Activated T-helper 2 cell treated with anti-CD3 and anti-CD28 coated beads, Interferon-gamma antibody, Interleukin-2, Interleukin-4, amounts not matched to agents 10 μg/mL and 5 μg/mL and 100 μg/mL, durations not matched to agents 14 hours and 24 hours and 36 hours (primary cell): ENCODE results near the gene KRT82. TPM values are rescaled to one million over a fixed set of nuclear protein-coding genes. Genes with fewer than 3 reads are reported as not detected.
"Not testable (repeated sequence)": the region's sequence is repeated elsewhere in the genome, so short reads cannot be mapped to it uniquely, and the experiment has no call there.

ENCODE experiments used
- DNase-seq: peaks from one replicate; pipeline ENCODE4 v3.0.0; 2021; ENCODE audit warnings: low spot score
- H3K27ac Mint-ChIP-seq: one replicate; pipeline ENCODE4 v1.8.0; 2021; ENCODE audit warnings: mixed read lengths
- H3K27me3 Mint-ChIP-seq: one replicate; pipeline ENCODE4 v1.8.0; 2021; ENCODE audit warnings: low read depth, mixed read lengths
- H3K36me3 Mint-ChIP-seq: one replicate; pipeline ENCODE4 v1.8.0; 2021; ENCODE audit warnings: low read depth, mixed read lengths
- H3K4me1 Mint-ChIP-seq: one replicate; pipeline ENCODE4 v1.8.0; 2021; ENCODE audit warnings: low read depth, mixed read lengths
- H3K4me3 Mint-ChIP-seq: one replicate; pipeline ENCODE4 v1.8.0; 2021; ENCODE audit warnings: low read depth, mild to moderate bottlenecking, moderate library complexity, mixed read lengths
- H3K9me3 Mint-ChIP-seq: one replicate; pipeline ENCODE4 v1.8.0; 2021; ENCODE audit warnings: mixed read lengths
- intact Hi-C: fragments of 100-400 bp; cut with micrococcal nuclease; formaldehyde crosslinking; loops from one replicate; pipeline ENCODE4 v1.15.1; 2023
- total RNA-seq: library from RNA; stranded (reverse); gene quantifications from 2 replicates; pipeline ENCODE4 v1.2.3, GENCODE V29; 2022

Gene KRT82
- not detected in 2 replicates for total RNA-seq

GRCh38 chr12:52405922-52406385 is at the start of gene KRT82:
Gene KRT82, minus strand, starts transcription at chr12:52406335. Its CDS starts 58 bp downstream, at chr12:52406277.
- no peaks in the 10 kb centered on the region for H3K4me1 Mint-ChIP-seq
- no peaks in the 10 kb centered on the region for H3K9me3 Mint-ChIP-seq
- intact Hi-C loops, result no loop called here
- no peak for DNase-seq
- H3K4me3 Mint-ChIP-seq, result no peak within 1 kb of the TSS
- H3K27ac Mint-ChIP-seq, result no peak within 1 kb of the TSS
- no peaks in the 10 kb centered on the region for H3K27me3 Mint-ChIP-seq
- no peaks in the 10 kb centered on the region for H3K36me3 Mint-ChIP-seq

GRCh38 chr12:52455821-52456220 is 49.7 kb upstream of the KRT82 start:
- no peak overlapping the region for H3K27ac Mint-ChIP-seq
- intact Hi-C loops, result no loop called here
- DNase-seq, result no peak
- H3K9me3 Mint-ChIP-seq, result no peaks in the 10 kb centered on the region
- H3K4me1 Mint-ChIP-seq, result peaks cover 2% of the 10 kb centered on the region
- H3K27me3 Mint-ChIP-seq, result peaks cover 29% of the 10 kb centered on the region
- H3K36me3 Mint-ChIP-seq, result no peaks in the 10 kb centered on the region
- no peak overlapping the region for H3K4me3 Mint-ChIP-seq

- Mint-ChIP-seq H3K27me3 (peaks cover 24% of the 10 kb centered on the region), H3K4me1 (peaks cover 2% of the 10 kb centered on the region), H3K9me3 (no peaks in the 10 kb centered on the region), H3K4me3 (no peak overlapping the region), H3K36me3 (no peaks in the 10 kb centered on the region), H3K27ac (no peak overlapping the region)
- intact Hi-C loops, result no loop called here
- DNase-seq, result no peak
Measured at GRCh38 chr12:52454411-52455201, 48.5 kb upstream of the KRT82 start.

- no peak for DNase-seq
- no peaks in the 10 kb centered on the region for H3K9me3 Mint-ChIP-seq
- H3K27ac Mint-ChIP-seq, result no peak within 1 kb of the TSS
- peaks cover 17% of the 10 kb centered on the region for H3K27me3 Mint-ChIP-seq
- H3K36me3 Mint-ChIP-seq, result no peaks in the 10 kb centered on the region
- intact Hi-C loops, result no loop called here
- H3K4me3 Mint-ChIP-seq, result no peak within 1 kb of the TSS
- H3K4me1 Mint-ChIP-seq, result peaks cover 4% of the 10 kb centered on the region
Measured at GRCh38 chr12:52452101-52452500, 46.0 kb upstream of the KRT82 start, which contains the start of gene KRT6B. Gene KRT6B, minus strand, starts transcription at chr12:52452146. Its CDS starts 68 bp downstream, at chr12:52452078.

- H3K27me3 Mint-ChIP-seq, result peaks cover 10% of the 10 kb centered on the region
- no peaks in the 10 kb centered on the region for H3K36me3 Mint-ChIP-seq
- H3K27ac Mint-ChIP-seq, result no peak overlapping the region
- H3K4me3 Mint-ChIP-seq, result no peak overlapping the region
- H3K9me3 Mint-ChIP-seq, result no peaks in the 10 kb centered on the region
- H3K4me1 Mint-ChIP-seq, result peaks cover 7% of the 10 kb centered on the region
- intact Hi-C loops, result no loop called here
- DNase-seq, result no peak
Measured at GRCh38 chr12:52448228-52448627, 42.1 kb upstream of the KRT82 start.

GRCh38 chr12:52447196-52447595 is 41.1 kb upstream of the KRT82 start:
- DNase-seq, H3K4me1 Mint-ChIP-seq, H3K27ac Mint-ChIP-seq, H3K9me3 Mint-ChIP-seq, H3K4me3 Mint-ChIP-seq, intact Hi-C loops, H3K36me3 Mint-ChIP-seq: not testable (repeated sequence)
- H3K27me3 Mint-ChIP-seq, result peaks cover 15% of the 10 kb centered on the region

- peaks cover 7% of the 10 kb centered on the region for H3K4me1 Mint-ChIP-seq
- DNase-seq, result no peak
- H3K9me3 Mint-ChIP-seq, result no peaks in the 10 kb centered on the region
- no peaks in the 10 kb centered on the region for H3K36me3 Mint-ChIP-seq
- intact Hi-C loops, result no loop called here
- H3K27me3 Mint-ChIP-seq, result peaks cover 16% of the 10 kb centered on the region
- H3K27ac Mint-ChIP-seq, result no peak overlapping the region
- H3K4me3 Mint-ChIP-seq, result no peak overlapping the region
Measured at GRCh38 chr12:52446367-52447045, 40.4 kb upstream of the KRT82 start.

GRCh38 chr12:52445876-52446275 is 39.7 kb upstream of the KRT82 start:
- no peaks in the 10 kb centered on the region for H3K9me3 Mint-ChIP-seq
- no peak overlapping the region for H3K4me3 Mint-ChIP-seq
- peaks cover 7% of the 10 kb centered on the region for H3K4me1 Mint-ChIP-seq
- H3K36me3 Mint-ChIP-seq, result no peaks in the 10 kb centered on the region
- peaks cover 16% of the 10 kb centered on the region for H3K27me3 Mint-ChIP-seq
- intact Hi-C loops, result no loop called here
- DNase-seq, result no peak
- no peak overlapping the region for H3K27ac Mint-ChIP-seq

GRCh38 chr12:52444647-52445595 is 38.8 kb upstream of the KRT82 start:
- Mint-ChIP-seq H3K4me3 (no peak overlapping the region), H3K27me3 (peaks cover 16% of the 10 kb centered on the region), H3K4me1 (peaks cover 7% of the 10 kb centered on the region), H3K27ac (no peak overlapping the region), H3K36me3 (no peaks in the 10 kb centered on the region), H3K9me3 (no peaks in the 10 kb centered on the region)
- no peak for DNase-seq
- intact Hi-C loops, result no loop called here

- Mint-ChIP-seq H3K4me1 (peaks cover 7% of the 10 kb centered on the region), H3K27ac (no peak overlapping the region), H3K4me3 (no peak overlapping the region), H3K27me3 (peaks cover 15% of the 10 kb centered on the region), H3K9me3 (no peaks in the 10 kb centered on the region), H3K36me3 (no peaks in the 10 kb centered on the region)
- no peak for DNase-seq
- intact Hi-C loops, result no loop called here
Measured at GRCh38 chr12:52443966-52444365, 37.8 kb upstream of the KRT82 start.

- intact Hi-C loops, result no loop called here
- H3K27me3 Mint-ChIP-seq, result peaks cover 15% of the 10 kb centered on the region
- no peaks in the 10 kb centered on the region for H3K9me3 Mint-ChIP-seq
Measured at GRCh38 chr12:52442600-52443061, 36.5 kb upstream of the KRT82 start.

GRCh38 chr12:52441320-52441911 is 35.3 kb upstream of the KRT82 start:
- no peak overlapping the region for H3K4me3 Mint-ChIP-seq
- peaks cover 16% of the 10 kb centered on the region for H3K27me3 Mint-ChIP-seq
- no peaks in the 10 kb centered on the region for H3K36me3 Mint-ChIP-seq
- no peaks in the 10 kb centered on the region for H3K9me3 Mint-ChIP-seq
- intact Hi-C loops, result no loop called here
- no peak for DNase-seq
- H3K27ac Mint-ChIP-seq, result no peak overlapping the region
- peaks cover 2% of the 10 kb centered on the region for H3K4me1 Mint-ChIP-seq

More at GRCh38 chr12:52442600-52443061, 36.5 kb upstream of the KRT82 start:
- no peak for DNase-seq
- Mint-ChIP-seq H3K27ac (no peak overlapping the region), H3K36me3 (no peaks in the 10 kb centered on the region), H3K4me3 (no peak overlapping the region), H3K4me1 (peaks cover 5% of the 10 kb centered on the region)
